ENCODE measurements around the gene ARFIP1. TPM values are rescaled to one million over a fixed set of nuclear protein-coding genes. Genes with fewer than 3 reads are reported as not detected.

The ARFIP1 gene
- total RNA-seq, 1 donor from 2014 or later = 24.8 TPM

DNA sequence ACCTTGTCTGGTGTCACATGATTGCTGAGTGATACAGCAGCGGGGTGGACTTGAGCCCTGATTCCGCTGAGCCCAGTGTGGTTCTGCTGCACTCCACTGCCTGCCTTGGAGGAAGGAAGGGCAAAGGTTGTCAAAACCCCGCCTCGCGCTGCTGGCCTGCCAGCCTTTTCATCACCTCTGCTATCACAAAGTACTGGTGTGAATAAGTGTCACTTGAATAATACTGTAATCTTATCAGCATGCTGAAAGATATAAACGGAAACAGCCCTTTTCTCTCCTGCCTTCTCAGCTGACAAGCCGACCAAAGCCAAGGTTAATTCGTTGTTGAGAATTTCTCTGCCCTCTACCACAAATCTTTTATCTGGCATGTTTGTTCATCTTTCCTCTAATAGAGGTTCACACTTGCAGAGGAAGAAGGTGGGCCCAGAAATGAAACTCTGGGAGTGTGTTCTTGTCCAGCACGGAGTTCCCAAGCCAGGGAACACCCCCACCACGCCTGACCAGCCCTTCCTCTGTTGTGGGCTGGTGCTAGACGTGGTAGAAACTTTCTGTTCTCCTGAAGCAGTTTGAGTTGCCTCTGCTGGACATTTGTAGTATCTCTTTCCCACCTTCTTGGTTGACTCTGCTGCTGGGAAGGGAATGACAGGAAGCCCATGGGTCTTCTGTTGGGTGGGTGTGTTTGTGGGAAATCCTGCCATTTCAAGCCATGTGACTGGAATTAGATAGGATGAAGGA is 177.8 kb downstream of the ARFIP1 start:
- intact Hi-C loops (cut with micrococcal nuclease) = no loop called here

DNA sequence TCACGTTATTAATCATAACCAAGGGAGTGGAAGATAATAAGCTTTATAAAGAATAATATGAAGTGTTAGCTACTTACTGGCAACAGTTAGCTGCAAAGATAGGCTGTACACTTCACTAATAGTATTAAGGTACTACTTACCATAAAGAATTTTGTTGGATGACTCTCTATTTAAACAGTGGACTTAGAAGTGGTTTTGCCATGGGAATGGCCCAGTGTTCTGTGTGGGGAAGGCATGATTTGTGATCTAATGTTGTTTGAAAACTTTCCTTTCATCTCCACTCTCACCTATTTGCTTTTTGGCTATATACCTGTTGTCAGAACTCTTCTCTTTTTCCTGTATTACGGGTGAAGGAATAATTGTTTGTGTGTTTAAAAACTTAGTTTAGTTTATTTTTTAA is 179.3 kb downstream of the ARFIP1 start:
- intact Hi-C loops (cut with micrococcal nuclease) = no loop called here

DNA sequence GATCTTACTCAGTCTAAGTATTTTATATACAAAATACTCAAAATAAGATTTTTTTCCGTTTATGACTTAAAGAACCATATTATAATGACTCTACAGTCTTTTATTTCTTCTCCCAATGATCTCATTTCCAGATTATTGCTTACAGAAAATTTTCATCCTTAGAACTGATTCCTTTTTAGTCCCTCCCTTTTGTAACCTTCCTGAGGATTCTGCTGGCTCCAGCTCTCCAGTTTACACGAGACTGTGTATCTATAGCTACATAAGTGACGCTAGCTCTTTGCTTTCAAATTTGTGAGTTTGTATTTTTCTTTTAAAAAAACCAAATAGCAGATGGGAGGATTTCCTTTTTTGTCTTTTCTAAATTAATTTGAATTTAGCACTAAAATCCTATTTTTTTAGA is 180.3 kb downstream of the ARFIP1 start:
- intact Hi-C loops (cut with micrococcal nuclease) = no loop called here

DNA sequence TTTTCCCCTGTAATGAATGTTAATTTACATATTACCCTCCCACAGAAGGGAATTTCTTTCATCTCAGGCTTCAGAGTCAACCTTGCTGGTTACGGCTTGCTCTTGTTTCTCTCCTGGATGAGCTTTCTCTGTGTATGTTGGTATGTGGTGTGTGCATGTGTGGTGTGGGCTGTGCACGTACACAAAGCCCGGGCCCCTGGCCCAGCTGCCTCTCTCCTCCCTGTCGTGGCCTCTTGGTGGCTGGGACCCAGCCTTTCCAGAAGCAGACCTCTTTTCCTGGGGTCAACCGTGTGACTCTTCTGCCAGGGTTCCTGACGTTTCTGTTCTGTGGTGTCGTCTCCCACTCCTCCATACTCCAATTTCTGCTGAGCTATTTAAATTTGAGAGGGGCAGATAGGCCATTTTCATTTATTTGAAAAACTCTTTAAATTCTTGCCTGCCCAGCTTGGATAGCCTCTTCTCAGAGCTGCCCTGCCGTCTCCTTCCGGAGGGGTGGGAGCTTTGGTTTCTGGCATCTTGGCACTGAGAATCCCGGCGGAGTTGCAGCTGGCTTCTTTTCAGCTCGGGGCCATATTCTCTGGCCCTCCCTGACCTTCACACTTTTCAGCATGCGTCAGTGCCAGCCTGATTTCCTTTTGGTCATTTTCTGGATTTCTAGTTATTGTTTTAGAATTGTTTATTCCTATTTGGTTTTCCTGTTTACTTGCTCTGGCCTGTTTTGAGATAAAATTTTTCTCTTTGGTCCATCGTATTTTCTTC is 181.4 kb downstream of the ARFIP1 start:
- intact Hi-C loops (cut with micrococcal nuclease) = no loop called here

DNA sequence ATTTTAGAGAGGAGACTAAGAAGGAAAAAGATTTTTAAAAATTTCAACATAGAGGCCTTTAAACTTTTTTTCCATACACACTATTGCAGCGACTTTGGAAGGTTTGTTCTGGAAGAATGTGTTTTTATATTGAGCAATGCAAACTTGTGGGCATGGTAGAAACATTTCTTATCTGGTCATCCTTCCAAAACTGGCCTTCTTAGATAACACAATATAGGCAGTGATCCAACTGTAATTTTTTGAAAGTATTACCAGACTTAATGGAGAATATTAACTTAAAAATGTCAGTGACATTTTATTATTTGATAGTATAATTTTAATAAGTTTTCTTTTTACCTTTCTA is 182.0 kb downstream of the ARFIP1 start:
- intact Hi-C loops (cut with micrococcal nuclease) = no loop called here

Other genes with a start within 250 kb of the ARFIP1 start
- 58.3 and 58.7 TPM in 2 replicates for gene FBXW7, start 243.9 kb upstream of the ARFIP1 start, total RNA-seq
- 33.0 and 39.4 TPM in 2 replicates for gene TMEM154, start 100.0 kb upstream of the ARFIP1 start, total RNA-seq
- 0.22 and 0.34 TPM in 2 replicates for gene TIGD4, start 224 bp upstream of the ARFIP1 start, total RNA-seq
- 0.15 and 0.22 TPM in 2 replicates for gene FHDC1, start 156.4 kb downstream of the ARFIP1 start, total RNA-seq

All from T-helper 1 cell treated with Interleukin-12 subunit alpha and Interleukin-12 subunit beta and Interleukin-4 antibody, amounts not matched to agents 30 ng/mL and 1 ng/mL, for 36 hours (primary cell).